Measurements from ENCODE around the gene CA9. TPM values are rescaled to one million over a fixed set of nuclear protein-coding genes. Genes with fewer than 3 reads are reported as not detected.
A peak's percentile ranks its signal among the peaks of the same experiment; 100 is the strongest.

CA9 gene
- total RNA-seq, 1 donor from 2014 or later: 0.98 TPM

GRCh38 chr9:35679091-35679490 lies 5.4 kb downstream of the CA9 start:
- TF ChIP-seq POLR2AphosphoS5 (IDR thresholded peaks at IDR 0.05; ENCODE audit: insufficient read depth in 1 of 2, low read depth in 1 of 2) (no peak), POLR2A (IDR thresholded peaks at IDR 0.05) (no peak), CTCF (IDR thresholded peaks at IDR 0.05) (no peak)
- Histone ChIP-seq H3K36me3 (no peaks in the 10 kb centered on the region), H3K4me1 (peaks cover 13% of the 10 kb centered on the region), H3K27me3 (no peaks in the 10 kb centered on the region), H3K9me3 (no peaks in the 10 kb centered on the region), H3K4me3 (no peak overlapping the region), H3K27ac (no peak overlapping the region)
- intact Hi-C loops (cut with DNase I): no loop called here
- DNase-seq (ENCODE audit: extremely low spot score in 2 of 2): no peak

- no peak overlapping the region for H3K27ac ChIP-seq
- intact Hi-C loops (cut with DNase I): no loop called here
- H3K36me3 ChIP-seq: peaks cover 0 to 5% of the 10 kb centered on the region in 2 donors
- no peak for TF ChIP-seq POLR2A (IDR thresholded peaks at IDR 0.05)
- TF ChIP-seq CTCF (IDR thresholded peaks at IDR 0.05): no peak
- no peak for TF ChIP-seq POLR2AphosphoS5 (IDR thresholded peaks at IDR 0.05; ENCODE audit: insufficient read depth in 1 of 2, low read depth in 1 of 2)
- no peak overlapping the region for H3K4me3 ChIP-seq
- H3K9me3 ChIP-seq: no peaks in the 10 kb centered on the region
- H3K27me3 ChIP-seq: no peaks in the 10 kb centered on the region
- DNase-seq (ENCODE audit: extremely low spot score in 2 of 2): no peak
- peaks cover 13% of the 10 kb centered on the region for H3K4me1 ChIP-seq
Measured at GRCh38 chr9:35679766-35680330, 6.1 kb downstream of the CA9 start.

- Histone ChIP-seq H3K36me3 (peaks cover 0 to 11% of the 10 kb centered on the region in 2 donors), H3K27ac (no peak overlapping the region)
Measured at GRCh38 chr9:35680331-35681105, 6.8 kb downstream of the CA9 start.

DNA sequence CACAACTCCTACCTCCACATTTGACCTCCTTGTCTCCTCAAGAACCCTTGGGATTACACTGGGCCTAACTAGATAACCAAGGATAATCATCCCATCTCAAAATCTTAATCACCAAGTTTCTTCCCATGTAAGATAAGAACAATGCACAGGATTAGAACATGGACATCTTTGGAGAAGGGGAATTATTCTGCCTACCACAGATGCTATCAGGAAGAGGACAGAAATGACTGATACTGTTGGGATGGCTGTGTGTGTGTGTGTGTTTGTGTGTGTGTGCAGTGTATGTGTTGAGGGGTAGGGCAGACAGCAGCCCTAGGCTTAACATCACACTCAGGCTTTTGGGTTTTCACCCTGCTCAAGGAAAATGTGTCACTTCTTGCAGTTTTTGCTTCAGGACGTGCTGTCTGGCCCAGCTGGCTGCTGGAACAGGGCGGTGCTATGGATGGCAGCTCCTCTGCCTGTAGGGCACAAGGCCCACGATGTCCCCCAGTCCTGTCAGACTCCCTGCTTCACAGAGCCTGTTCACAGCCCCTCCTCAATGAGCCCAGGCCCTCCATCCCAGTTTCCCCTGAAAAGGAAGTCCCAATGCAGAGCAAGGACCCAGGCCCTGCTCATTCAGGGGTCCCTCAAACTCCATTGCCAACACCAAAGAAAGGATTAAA lies 7.7 kb downstream of the CA9 start:
- H3K27me3 ChIP-seq: no peaks in the 10 kb centered on the region
- TF ChIP-seq POLR2AphosphoS5 (IDR thresholded peaks at IDR 0.05; ENCODE audit: insufficient read depth in 1 of 2, low read depth in 1 of 2): peak in 1 of 2 donors; percentile 20
- no peak for TF ChIP-seq POLR2A (IDR thresholded peaks at IDR 0.05)
- H3K9me3 ChIP-seq: no peaks in the 10 kb centered on the region
- no peak overlapping the region for H3K27ac ChIP-seq
- H3K4me1 ChIP-seq: peaks cover under 1% of the 10 kb centered on the region
- DNase-seq (ENCODE audit: extremely low spot score in 2 of 2): no peak
- H3K4me3 ChIP-seq: no peak overlapping the region
- H3K36me3 ChIP-seq: peaks cover 0 to 11% of the 10 kb centered on the region in 2 donors
- intact Hi-C loops (cut with DNase I): no loop called here

More at GRCh38 chr9:35680331-35681105, 6.8 kb downstream of the CA9 start:
- Histone ChIP-seq H3K9me3 (no peaks in the 10 kb centered on the region), H3K27me3 (no peaks in the 10 kb centered on the region), H3K4me3 (no peak overlapping the region), H3K4me1 (peaks cover 8% of the 10 kb centered on the region)
- intact Hi-C loops (cut with DNase I): no loop called here
- TF ChIP-seq POLR2A (IDR thresholded peaks at IDR 0.05) (no peak), POLR2AphosphoS5 (IDR thresholded peaks at IDR 0.05; ENCODE audit: insufficient read depth in 1 of 2, low read depth in 1 of 2) (peak in 1 of 2 donors; percentile 44)
- no peak for DNase-seq (ENCODE audit: extremely low spot score in 2 of 2)

GRCh38 chr9:35682051-35682450 lies 8.3 kb downstream of the CA9 start:
- Histone ChIP-seq H3K9me3 (no peaks in the 10 kb centered on the region), H3K36me3 (peaks cover 0 to 11% of the 10 kb centered on the region in 2 donors), H3K27ac (no peak overlapping the region), H3K27me3 (no peaks in the 10 kb centered on the region), H3K4me3 (no peak overlapping the region), H3K4me1 (peaks cover 7% of the 10 kb centered on the region)
- intact Hi-C loops (cut with DNase I): no loop called here
- no peak for TF ChIP-seq CTCF (IDR thresholded peaks at IDR 0.05)
- no peak for TF ChIP-seq POLR2AphosphoS5 (IDR thresholded peaks at IDR 0.05; ENCODE audit: insufficient read depth in 1 of 2, low read depth in 1 of 2)
- TF ChIP-seq POLR2A (IDR thresholded peaks at IDR 0.05): no peak
- DNase-seq (ENCODE audit: extremely low spot score in 2 of 2): no peak

Measured in vagina (tissue), 2 donors.